HEK293 (cell line): Measurements from ENCODE around the gene CD79A.

ENCODE experiments used
- EGR2 ChIP-seq: fragments of 450-650 bp; formaldehyde crosslinking; IDR thresholded peaks from 2 replicates; pipeline ENCODE4 v1.5.1; 2016; ENCODE audit warnings: low read depth, missing biosample characterization, missing genetic modification characterization
- FEZF1 ChIP-seq: fragments of 450-650 bp; formaldehyde crosslinking; IDR thresholded peaks from 2 replicates; pipeline ENCODE4 v1.5.1; 2016; ENCODE audit warnings: missing biosample characterization, missing genetic modification characterization
- GLI4 ChIP-seq: fragments of 450-650 bp; formaldehyde crosslinking; IDR thresholded peaks from 2 replicates; pipeline ENCODE4 v1.5.1; 2016; ENCODE audit warnings: missing biosample characterization, missing genetic modification characterization
- GLIS1 ChIP-seq: fragments of 450-650 bp; formaldehyde crosslinking; IDR thresholded peaks from 2 replicates; pipeline ENCODE4 v1.5.1; 2016; ENCODE audit warnings: missing biosample characterization, missing genetic modification characterization
- KLF1 ChIP-seq: fragments of 450-650 bp; formaldehyde crosslinking; IDR thresholded peaks from 2 replicates; pipeline ENCODE4 v1.5.1; 2016; ENCODE audit warnings: missing biosample characterization, missing genetic modification characterization
- MZF1 ChIP-seq: fragments of 450-650 bp; formaldehyde crosslinking; IDR thresholded peaks from 2 replicates; pipeline ENCODE4 v1.5.1; 2017; ENCODE audit warnings: missing biosample characterization, missing genetic modification characterization, borderline replicate concordance
- PATZ1 ChIP-seq: fragments of 450-650 bp; formaldehyde crosslinking; IDR thresholded peaks from 2 replicates; pipeline ENCODE4 v1.5.1; 2016; ENCODE audit warnings: missing biosample characterization, missing genetic modification characterization
- SCRT2 ChIP-seq: fragments of 450-650 bp; formaldehyde crosslinking; IDR thresholded peaks from 2 replicates; pipeline ENCODE4 v1.5.1; 2016; ENCODE audit warnings: missing biosample characterization, missing genetic modification characterization
- ZBTB11 ChIP-seq: fragments of 450-650 bp; formaldehyde crosslinking; conservative IDR thresholded peaks from 2 replicates; pipeline ENCODE4 v1.5.1; 2016; ENCODE audit warnings: low read depth, missing biosample characterization, missing genetic modification characterization
- ZFHX2 ChIP-seq: fragments of 450-650 bp; formaldehyde crosslinking; conservative IDR thresholded peaks from 2 replicates; pipeline ENCODE4 v1.5.1; 2016; ENCODE audit warnings: missing biosample characterization, missing genetic modification characterization
- ZFP69B ChIP-seq: fragments of 450-650 bp; formaldehyde crosslinking; IDR thresholded peaks from 2 replicates; pipeline ENCODE4 v1.5.1; 2016; ENCODE audit warnings: missing biosample characterization, missing genetic modification characterization
- ZNF114 ChIP-seq: fragments of 450-650 bp; formaldehyde crosslinking; IDR thresholded peaks from 2 replicates; pipeline ENCODE4 v1.5.0; 2017; ENCODE audit warnings: missing biosample characterization, missing genetic modification characterization
- ZNF121 ChIP-seq: fragments of 450-650 bp; formaldehyde crosslinking; IDR thresholded peaks from 2 replicates; pipeline ENCODE4 v1.5.1; 2016; ENCODE audit warnings: missing biosample characterization, missing genetic modification characterization
- ZNF133 ChIP-seq: fragments of 450-650 bp; formaldehyde crosslinking; IDR thresholded peaks from 2 replicates; pipeline ENCODE4 v1.5.1; 2016; ENCODE audit warnings: missing biosample characterization, missing genetic modification characterization
- ZNF16 ChIP-seq: fragments of 450-650 bp; formaldehyde crosslinking; IDR thresholded peaks from 2 replicates; pipeline ENCODE4 v1.5.1; 2016; ENCODE audit warnings: low read depth, missing biosample characterization, missing genetic modification characterization
- ZNF184 ChIP-seq: fragments of 450-650 bp; IDR thresholded peaks from 2 replicates; pipeline ENCODE4 v1.5.1; 2018; ENCODE audit warnings: missing biosample characterization, mild to moderate bottlenecking, missing genetic modification characterization
- ZNF202 ChIP-seq: fragments of 450-650 bp; formaldehyde crosslinking; IDR thresholded peaks from 2 replicates; pipeline ENCODE4 v1.5.1; 2016; ENCODE audit warnings: missing biosample characterization, missing genetic modification characterization, borderline replicate concordance
- ZNF211 ChIP-seq: fragments of 450-650 bp; formaldehyde crosslinking; IDR thresholded peaks from 2 replicates; pipeline ENCODE4 v1.5.1; 2016; ENCODE audit warnings: low read depth, missing biosample characterization, missing genetic modification characterization
- ZNF221 ChIP-seq: fragments of 450-650 bp; formaldehyde crosslinking; IDR thresholded peaks from 2 replicates; pipeline ENCODE4 v1.5.1; 2017; ENCODE audit warnings: missing biosample characterization, missing genetic modification characterization, borderline replicate concordance
- ZNF248 ChIP-seq: fragments of 450-650 bp; formaldehyde crosslinking; IDR thresholded peaks from 2 replicates; pipeline ENCODE4 v1.5.1; 2017; ENCODE audit warnings: missing biosample characterization, missing genetic modification characterization
- ZNF311 ChIP-seq: fragments of 450-650 bp; formaldehyde crosslinking; IDR thresholded peaks from 2 replicates; pipeline ENCODE4 v1.5.1; 2017; ENCODE audit warnings: missing biosample characterization, missing genetic modification characterization, borderline replicate concordance
- ZNF335 ChIP-seq: fragments of 450-650 bp; formaldehyde crosslinking; conservative IDR thresholded peaks from 2 replicates; pipeline ENCODE4 v1.5.1; 2016; ENCODE audit warnings: missing biosample characterization, missing genetic modification characterization
- ZNF354C ChIP-seq: fragments of 450-650 bp; formaldehyde crosslinking; IDR thresholded peaks from 2 replicates; pipeline ENCODE4 v1.5.1; 2016; ENCODE audit warnings: missing biosample characterization, missing genetic modification characterization, low read depth, borderline replicate concordance
- ZNF362 ChIP-seq: fragments of 450-650 bp; formaldehyde crosslinking; IDR thresholded peaks from 2 replicates; pipeline ENCODE4 v1.5.1; 2016; ENCODE audit warnings: missing biosample characterization, missing genetic modification characterization
- ZNF366 ChIP-seq: fragments of 450-650 bp; formaldehyde crosslinking; conservative IDR thresholded peaks from 2 replicates; pipeline ENCODE4 v1.5.1; 2016; ENCODE audit warnings: missing biosample characterization, missing genetic modification characterization
- ZNF433 ChIP-seq: fragments of 450-650 bp; formaldehyde crosslinking; IDR thresholded peaks from 2 replicates; pipeline ENCODE4 v1.5.1; 2016; ENCODE audit warnings: missing biosample characterization, missing genetic modification characterization, low read depth
- ZNF561 ChIP-seq: fragments of 450-650 bp; IDR thresholded peaks from 2 replicates; pipeline ENCODE4 v1.5.1; 2018; ENCODE audit warnings: missing biosample characterization, missing genetic modification characterization, borderline replicate concordance
- ZNF600 ChIP-seq: fragments of 450-650 bp; formaldehyde crosslinking; IDR thresholded peaks from 2 replicates; pipeline ENCODE4 v1.5.1; 2016; ENCODE audit warnings: missing biosample characterization, missing genetic modification characterization
- ZNF621 ChIP-seq: fragments of 450-650 bp; formaldehyde crosslinking; IDR thresholded peaks from 2 replicates; pipeline ENCODE4 v1.5.1; 2017; ENCODE audit warnings: missing biosample characterization, missing genetic modification characterization
- ZNF624 ChIP-seq: fragments of 450-650 bp; formaldehyde crosslinking; IDR thresholded peaks from 2 replicates; pipeline ENCODE4 v1.5.1; 2017; ENCODE audit warnings: missing biosample characterization, missing genetic modification characterization
- ZNF629 ChIP-seq: fragments of 450-650 bp; formaldehyde crosslinking; IDR thresholded peaks from 2 replicates; pipeline ENCODE4 v1.5.1; 2017; ENCODE audit warnings: missing biosample characterization, missing genetic modification characterization
- ZNF660 ChIP-seq: fragments of 450-650 bp; IDR thresholded peaks from 2 replicates; pipeline ENCODE4 v1.5.1; 2018; ENCODE audit warnings: missing biosample characterization, mild to moderate bottlenecking, missing genetic modification characterization
- ZNF704 ChIP-seq: fragments of 450-650 bp; formaldehyde crosslinking; IDR thresholded peaks from 2 replicates; pipeline ENCODE4 v1.5.1; 2016; ENCODE audit warnings: missing biosample characterization, missing genetic modification characterization
- ZNF843 ChIP-seq: fragments of 450-650 bp; formaldehyde crosslinking; IDR thresholded peaks from 2 replicates; pipeline ENCODE4 v1.5.1; 2016; ENCODE audit warnings: missing biosample characterization, missing genetic modification characterization
- ZSCAN30 ChIP-seq: fragments of 450-650 bp; IDR thresholded peaks from 2 replicates; pipeline ENCODE4 v1.5.1; 2018; ENCODE audit warnings: missing biosample characterization, mild to moderate bottlenecking, missing genetic modification characterization, moderate library complexity

The CD79A gene

GRCh38 chr19:41915021-41915775, 38.1 kb downstream of the CD79A start (continued):
- TF ChIP-seq FEZF1 (no peak), ZSCAN30 (tag by site-specific recombination) (no peak), ZNF624 (tag by site-specific recombination) (no peak), ZNF335 (tag by site-specific recombination) (no peak), KLF1 (tag by site-specific recombination) (no peak), ZNF114 (tag by site-specific recombination) (no peak), ZNF202 (tag by site-specific recombination) (peak; percentile 82; the same call in 1 of the 2 replicates), ZNF248 (tag by site-specific recombination) (no peak), ZNF843 (no peak), ZNF311 (tag by site-specific recombination) (peak; percentile 95), ZNF629 (tag by site-specific recombination) (no peak), ZNF133 (tag by site-specific recombination) (no peak), ZNF16 (tag by site-specific recombination) (0 out of 2 replicates have a peak, but pooled peaks have one; percentile 28), ZNF184 (tag by site-specific recombination) (no peak), ZNF433 (tag by site-specific recombination) (no peak), ZFP69B (tag by site-specific recombination) (no peak), PATZ1 (no peak), ZNF660 (tag by site-specific recombination) (no peak), ZNF362 (tag by site-specific recombination) (no peak), ZNF366 (0 out of 2 replicates have a peak, but pooled peaks have one; percentile 26), GLIS1 (tag by site-specific recombination) (no peak), ZNF621 (tag by site-specific recombination) (no peak), ZNF121 (tag by site-specific recombination) (no peak), ZNF600 (no peak), ZNF221 (tag by site-specific recombination) (no peak), ZNF211 (tag by site-specific recombination) (no peak), ZBTB11 (tag by site-specific recombination) (no peak), ZNF354C (tag by site-specific recombination) (no peak), ZNF561 (tag by site-specific recombination) (no peak), SCRT2 (tag by site-specific recombination) (no peak), ZNF704 (tag by site-specific recombination) (no peak), GLI4 (tag by site-specific recombination) (peak; percentile 65; the same call in 1 of the 2 replicates), EGR2 (tag by site-specific recombination) (peak; percentile 83), MZF1 (tag by site-specific recombination) (no peak), ZFHX2 (peak; percentile 94)
